ENCODE results near the gene DAPK1. TPM values are rescaled to one million over a fixed set of nuclear protein-coding genes. Genes with fewer than 3 reads are reported as not detected.

Gene DAPK1
- polyA plus RNA-seq, 1 experiment, result 5.4 TPM

GRCh38 chr9:87655731-87656130, 158.1 kb downstream of the DAPK1 start:
- CTCF ChIA-PET, result interaction anchor here (0.7 to 1.6 kb wide), 2 partner anchors 318 to 1242 kb away, joined by 3 to 4 read pairs; no protein-coding TSS in a partner anchor
- no peak overlapping the region for H3K4me3 ChIP-seq (ENCODE audit: low read depth, low read length)
- TF ChIP-seq, protein P1, sequence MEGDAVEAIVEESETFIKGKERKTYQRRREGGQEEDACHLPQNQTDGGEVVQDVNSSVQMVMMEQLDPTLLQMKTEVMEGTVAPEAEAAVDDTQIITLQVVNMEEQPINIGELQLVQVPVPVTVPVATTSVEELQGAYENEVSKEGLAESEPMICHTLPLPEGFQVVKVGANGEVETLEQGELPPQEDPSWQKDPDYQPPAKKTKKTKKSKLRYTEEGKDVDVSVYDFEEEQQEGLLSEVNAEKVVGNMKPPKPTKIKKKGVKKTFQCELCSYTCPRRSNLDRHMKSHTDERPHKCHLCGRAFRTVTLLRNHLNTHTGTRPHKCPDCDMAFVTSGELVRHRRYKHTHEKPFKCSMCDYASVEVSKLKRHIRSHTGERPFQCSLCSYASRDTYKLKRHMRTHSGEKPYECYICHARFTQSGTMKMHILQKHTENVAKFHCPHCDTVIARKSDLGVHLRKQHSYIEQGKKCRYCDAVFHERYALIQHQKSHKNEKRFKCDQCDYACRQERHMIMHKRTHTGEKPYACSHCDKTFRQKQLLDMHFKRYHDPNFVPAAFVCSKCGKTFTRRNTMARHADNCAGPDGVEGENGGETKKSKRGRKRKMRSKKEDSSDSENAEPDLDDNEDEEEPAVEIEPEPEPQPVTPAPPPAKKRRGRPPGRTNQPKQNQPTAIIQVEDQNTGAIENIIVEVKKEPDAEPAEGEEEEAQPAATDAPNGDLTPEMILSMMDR (IDR thresholded peaks at IDR 0.05; ENCODE audit: insufficient read depth, low read depth, low read length), result no peak
- peaks cover 2% of the 10 kb centered on the region; the same call in 1 of the 2 replicates for H3K27me3 ChIP-seq (ENCODE audit: control insufficient read depth, insufficient read depth, low read length)
- no peaks in the 10 kb centered on the region for H3K36me3 ChIP-seq (ENCODE audit: control insufficient read depth, insufficient read depth, low read length)
- no peak for DNase-seq (ENCODE audit: low read depth)
- POLR2A ChIA-PET, result no interaction called here

DNA sequence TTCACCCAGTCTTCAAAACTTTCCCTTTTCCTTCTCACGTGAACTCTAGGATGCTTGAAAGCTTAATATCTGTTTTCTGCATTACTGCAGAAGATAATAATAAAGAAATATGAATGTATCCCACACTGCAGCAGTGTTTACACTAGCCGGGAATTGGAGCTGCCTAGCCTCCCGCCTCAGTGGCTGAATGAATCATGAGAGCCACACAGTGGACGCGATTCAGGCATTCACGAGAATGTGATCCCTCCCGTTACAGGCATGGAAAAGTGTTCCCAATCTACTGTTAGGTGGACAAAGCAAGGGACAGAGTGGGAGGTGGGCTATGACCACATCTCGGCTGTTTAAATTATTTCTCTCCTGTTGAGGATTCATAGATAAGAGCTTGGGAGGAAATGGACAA, 158.8 kb downstream of the DAPK1 start:
- ChIA-PET CTCF (interaction anchor here (1.6 kb wide), 1 partner anchor 319 kb away, joined by 4 read pairs; no protein-coding TSS in a partner anchor), POLR2A (no interaction called here)
- H3K4me3 ChIP-seq (ENCODE audit: low read depth, low read length), result no peak overlapping the region
- H3K36me3 ChIP-seq (ENCODE audit: control insufficient read depth, insufficient read depth, low read length), result no peaks in the 10 kb centered on the region
- TF ChIP-seq, protein P1 (IDR thresholded peaks at IDR 0.05; ENCODE audit: insufficient read depth, low read depth, low read length), result no peak
- peaks cover 2% of the 10 kb centered on the region; the same call in 1 of the 2 replicates for H3K27me3 ChIP-seq (ENCODE audit: control insufficient read depth, insufficient read depth, low read length)
- DNase-seq (ENCODE audit: low read depth), result no peak

DNA sequence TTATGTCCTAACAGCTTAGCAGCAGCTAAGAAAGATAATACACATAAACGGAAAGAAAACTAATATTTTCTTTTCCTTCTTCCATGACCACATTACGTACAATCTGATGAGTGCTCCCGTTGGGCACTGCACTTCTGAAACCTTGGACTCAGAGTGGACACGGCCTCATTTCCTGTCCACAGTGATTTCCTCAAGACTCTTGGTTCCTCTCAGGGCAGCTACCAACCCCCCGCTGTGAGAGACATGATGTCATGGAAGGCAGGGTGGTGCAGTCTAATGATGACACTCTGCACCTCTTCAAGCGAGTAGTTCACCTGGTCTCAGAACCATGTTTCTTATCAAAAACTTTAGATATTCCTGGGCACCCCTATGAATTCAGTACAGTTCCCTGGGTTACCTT, 159.5 kb downstream of the DAPK1 start:
- DNase-seq (ENCODE audit: low read depth), result no peak
- Histone ChIP-seq H3K4me3 (ENCODE audit: low read depth, low read length) (no peak overlapping the region), H3K27me3 (ENCODE audit: control insufficient read depth, insufficient read depth, low read length) (peaks cover 2% of the 10 kb centered on the region; the same call in 1 of the 2 replicates), H3K36me3 (ENCODE audit: control insufficient read depth, insufficient read depth, low read length) (no peaks in the 10 kb centered on the region)
- CTCF ChIA-PET, result interaction anchor here (0.6 to 1.6 kb wide), 3 partner anchors 22 to 320 kb away, joined by 3 to 4 read pairs (median 3); no protein-coding TSS in a partner anchor
- TF ChIP-seq, protein P1 (IDR thresholded peaks at IDR 0.05; ENCODE audit: insufficient read depth, low read depth, low read length), result no peak
- POLR2A ChIA-PET, result no interaction called here

DNA sequence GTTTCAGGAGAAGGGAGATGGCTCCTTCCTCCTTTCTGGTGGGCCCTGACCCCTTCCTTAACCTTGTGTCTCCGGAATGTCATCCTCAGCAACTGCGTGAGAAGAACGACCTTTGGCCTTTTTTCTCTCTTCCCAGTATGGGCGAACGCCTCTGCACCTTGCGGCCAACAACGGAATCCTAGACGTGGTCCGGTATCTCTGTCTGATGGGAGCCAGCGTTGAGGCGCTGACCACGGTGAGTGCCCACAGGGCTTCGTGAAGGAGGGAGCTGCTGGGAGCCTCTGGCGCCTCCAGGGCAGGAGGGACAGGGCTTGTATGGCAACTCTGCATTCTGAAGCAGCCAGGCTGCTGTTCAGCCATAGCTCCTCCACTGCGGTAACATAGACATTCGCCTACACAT, 160.2 kb downstream of the DAPK1 start:
- CTCF ChIA-PET, result interaction anchor here (0.6 to 1.4 kb wide), 2 partner anchors 274 to 320 kb away, joined by 3 to 5 read pairs; no protein-coding TSS in a partner anchor
- H3K27me3 ChIP-seq (ENCODE audit: control insufficient read depth, insufficient read depth, low read length), result peaks cover 2% of the 10 kb centered on the region; the same call in 1 of the 2 replicates
- H3K36me3 ChIP-seq (ENCODE audit: control insufficient read depth, insufficient read depth, low read length), result no peaks in the 10 kb centered on the region
- no peak overlapping the region for H3K4me3 ChIP-seq (ENCODE audit: low read depth, low read length)
- DNase-seq (ENCODE audit: low read depth), result no peak
- POLR2A ChIA-PET, result no interaction called here
- TF ChIP-seq, protein P1 (IDR thresholded peaks at IDR 0.05; ENCODE audit: insufficient read depth, low read depth, low read length), result no peak

GRCh38 chr9:87658511-87658910, 160.8 kb downstream of the DAPK1 start:
- ChIA-PET POLR2A (no interaction called here), CTCF (interaction anchor here (1.4 kb wide), 1 partner anchor 321 kb away, joined by 5 read pairs; no protein-coding TSS in a partner anchor)
- no peak for DNase-seq (ENCODE audit: low read depth)
- no peak overlapping the region for H3K4me3 ChIP-seq (ENCODE audit: low read depth, low read length)
- H3K27me3 ChIP-seq (ENCODE audit: control insufficient read depth, insufficient read depth, low read length), result peaks cover 2% of the 10 kb centered on the region; the same call in 1 of the 2 replicates
- H3K36me3 ChIP-seq (ENCODE audit: control insufficient read depth, insufficient read depth, low read length), result no peaks in the 10 kb centered on the region
- TF ChIP-seq, protein P1 (IDR thresholded peaks at IDR 0.05; ENCODE audit: insufficient read depth, low read depth, low read length), result no peak
